ENCODE data around the gene SHANK1.

- TF ChIP-seq CTCF (IDR thresholded peaks at IDR 0.05; ENCODE audit: insufficient read depth, low read length, poor library complexity, severe bottlenecking) (no peak), EZH2phosphoT487 (conservative IDR thresholded peaks at IDR 0.05; ENCODE audit: low read length) (no peak)
Measured at GRCh38 chr19:50667177-50667758, 52.3 kb downstream of the SHANK1 start.

Measured in SU-DHL-6 (cell line).